ENCODE results near the gene SLC22A13.

Gene SLC22A13

GRCh38 chr3:38311941-38312340, 46.3 kb downstream of the SLC22A13 start:
- DNase-seq (ENCODE audit: low spot score), result no peak
- in situ Hi-C loops (cut with MboI; ENCODE audit: low sequenced_read_pairs, unreplicated experiment), result no loop called here
- no peak for TF ChIP-seq CTCF (IDR thresholded peaks at IDR 0.05; ENCODE audit: borderline replicate concordance, control extremely low read depth, extremely low read depth, insufficient read depth, missing control alignments)

GRCh38 chr3:38312356-38312755, 46.7 kb downstream of the SLC22A13 start:
- DNase-seq (ENCODE audit: low spot score), result no peak
- in situ Hi-C loops (cut with MboI; ENCODE audit: low sequenced_read_pairs, unreplicated experiment), result no loop called here
- no peak for TF ChIP-seq CTCF (IDR thresholded peaks at IDR 0.05; ENCODE audit: borderline replicate concordance, control extremely low read depth, extremely low read depth, insufficient read depth, missing control alignments)

GRCh38 chr3:38313263-38313662, 47.7 kb downstream of the SLC22A13 start:
- no peak for DNase-seq (ENCODE audit: low spot score)
- no peak for TF ChIP-seq CTCF (IDR thresholded peaks at IDR 0.05; ENCODE audit: borderline replicate concordance, control extremely low read depth, extremely low read depth, insufficient read depth, missing control alignments)
- in situ Hi-C loops (cut with MboI; ENCODE audit: low sequenced_read_pairs, unreplicated experiment), result no loop called here

GRCh38 chr3:38313695-38314094, 48.1 kb downstream of the SLC22A13 start:
- in situ Hi-C loops (cut with MboI; ENCODE audit: low sequenced_read_pairs, unreplicated experiment), result no loop called here
- no peak for DNase-seq (ENCODE audit: low spot score)
- no peak for TF ChIP-seq CTCF (IDR thresholded peaks at IDR 0.05; ENCODE audit: borderline replicate concordance, control extremely low read depth, extremely low read depth, insufficient read depth, missing control alignments)

- TF ChIP-seq CTCF (IDR thresholded peaks at IDR 0.05; ENCODE audit: borderline replicate concordance, control extremely low read depth, extremely low read depth, insufficient read depth, missing control alignments), result no peak
- in situ Hi-C loops (cut with MboI; ENCODE audit: low sequenced_read_pairs, unreplicated experiment), result no loop called here
- no peak for DNase-seq (ENCODE audit: low spot score)
Observed at GRCh38 chr3:38314112-38314763, 48.6 kb downstream of the SLC22A13 start.

- no peak for DNase-seq (ENCODE audit: low spot score)
- TF ChIP-seq CTCF (IDR thresholded peaks at IDR 0.05; ENCODE audit: borderline replicate concordance, control extremely low read depth, extremely low read depth, insufficient read depth, missing control alignments), result no peak
- in situ Hi-C loops (cut with MboI; ENCODE audit: low sequenced_read_pairs, unreplicated experiment), result no loop called here
Observed at GRCh38 chr3:38314764-38315487, 49.3 kb downstream of the SLC22A13 start.

Measured in GM13976 (cell line).